Hepatic stellate cell (primary cell): ENCODE data around the gene LRRC72.
A peak's percentile ranks its signal among the peaks of the same experiment; 100 is the strongest.
"Not testable (repeated sequence)": the region's sequence is repeated elsewhere in the genome, so short reads cannot be mapped to it uniquely, and the experiment has no call there.

ENCODE experiments used
- DNase-seq: peaks from one replicate; pipeline ENCODE4 v3.0.0; 2011; ENCODE audit warnings: low spot score

LRRC72 gene

GRCh38 chr7:16528520-16528919 is 1.9 kb downstream of the LRRC72 start:
- peak; percentile 9 for DNase-seq

GRCh38 chr7:16529697-16530096 is 3.1 kb downstream of the LRRC72 start:
- no peak for DNase-seq

DNA sequence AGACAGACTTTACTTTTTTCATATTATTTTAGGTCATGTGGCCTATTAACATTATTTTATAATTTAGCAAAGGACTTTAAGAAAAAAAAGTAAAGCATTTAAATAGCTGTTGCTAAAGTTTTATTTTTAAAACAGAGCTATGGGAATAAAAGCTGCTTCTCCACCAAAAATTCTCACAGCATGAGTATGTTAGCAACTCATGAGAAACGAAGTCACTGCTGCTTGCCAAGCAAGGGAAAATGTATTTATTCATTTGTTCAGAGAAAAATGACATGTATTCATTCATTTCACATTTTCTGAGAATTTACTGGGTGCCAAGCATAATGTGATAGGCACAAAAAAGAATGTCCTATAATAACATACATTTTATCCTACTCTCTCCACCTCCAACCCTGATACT is 5.1 kb downstream of the LRRC72 start:
- peak; percentile 14 for DNase-seq

GRCh38 chr7:16532272-16532671 is 5.6 kb downstream of the LRRC72 start:
- DNase-seq, result no peak

DNA sequence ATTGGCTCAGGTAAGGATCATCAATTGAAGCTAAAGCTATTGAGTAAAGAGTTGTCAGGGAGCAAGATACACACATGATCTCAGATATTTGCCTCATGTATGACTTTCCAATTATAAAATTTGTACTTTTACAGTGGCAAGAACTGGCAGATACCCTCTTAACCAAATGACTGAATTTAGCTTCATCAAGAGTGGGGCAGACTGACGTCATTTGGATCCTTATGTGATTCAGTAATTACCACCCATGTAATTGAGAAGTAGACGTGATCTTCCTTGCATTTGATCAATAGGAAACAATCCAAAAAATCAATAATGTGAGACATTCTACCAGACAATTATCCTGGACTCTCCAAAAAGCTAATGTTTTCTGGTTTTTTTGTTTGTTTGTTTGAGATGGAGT is 8.9 kb downstream of the LRRC72 start:
- DNase-seq, result no peak

- DNase-seq, result not testable (repeated sequence)
Observed at GRCh38 chr7:16540559-16540958, 13.9 kb downstream of the LRRC72 start.

GRCh38 chr7:16542401-16542800 is 15.8 kb downstream of the LRRC72 start:
- no peak for DNase-seq

GRCh38 chr7:16543456-16543855 is 16.8 kb downstream of the LRRC72 start:
- DNase-seq, result no peak

GRCh38 chr7:16546921-16547505 is 20.4 kb downstream of the LRRC72 start:
- no peak for DNase-seq

DNA sequence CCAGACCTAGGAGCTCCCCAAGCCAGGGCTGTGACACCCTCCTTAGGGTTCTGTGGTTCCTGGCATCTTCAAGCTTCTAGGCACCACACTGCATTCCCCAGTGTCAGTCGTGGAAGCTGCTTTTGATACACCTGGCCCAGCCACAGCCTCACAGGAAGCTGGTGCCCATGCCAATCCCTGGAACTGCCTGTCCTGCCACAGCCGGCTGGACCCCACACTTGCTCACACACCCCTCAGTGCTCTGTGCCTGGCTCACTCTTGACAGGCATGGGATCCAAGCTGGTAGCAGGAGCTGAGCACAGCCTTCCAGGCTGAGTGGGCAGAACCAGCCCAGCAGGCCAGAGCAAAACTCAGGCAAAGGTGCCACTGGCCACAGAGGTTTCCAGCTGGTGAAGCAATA is 21.8 kb downstream of the LRRC72 start:
- DNase-seq, result no peak

GRCh38 chr7:16550671-16551070 is 24.0 kb downstream of the LRRC72 start:
- DNase-seq, result no peak

GRCh38 chr7:16554518-16555236 is 28.1 kb downstream of the LRRC72 start:
- no peak for DNase-seq

DNA sequence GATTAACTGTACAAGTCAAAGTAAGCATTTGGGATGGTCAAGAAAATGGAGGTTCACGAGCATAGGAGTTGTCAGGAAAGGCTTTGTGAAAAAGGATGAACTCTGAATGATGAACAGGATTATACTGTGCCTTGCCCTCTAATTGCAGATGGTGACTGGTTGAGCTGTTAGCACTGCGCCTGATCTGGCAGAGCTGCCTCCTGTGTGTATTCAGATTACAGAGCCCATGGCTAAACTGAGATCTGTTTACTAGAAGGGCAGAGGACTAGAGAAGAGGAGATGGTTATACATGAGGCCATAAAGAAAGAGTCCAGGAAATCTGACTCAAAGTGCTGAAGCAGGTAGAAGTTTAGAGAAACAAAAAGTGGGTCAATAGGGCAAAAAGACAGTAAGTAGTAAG is 29.7 kb downstream of the LRRC72 start:
- no peak for DNase-seq

- no peak for DNase-seq
Observed at GRCh38 chr7:16558761-16559302, 32.2 kb downstream of the LRRC72 start.

DNA sequence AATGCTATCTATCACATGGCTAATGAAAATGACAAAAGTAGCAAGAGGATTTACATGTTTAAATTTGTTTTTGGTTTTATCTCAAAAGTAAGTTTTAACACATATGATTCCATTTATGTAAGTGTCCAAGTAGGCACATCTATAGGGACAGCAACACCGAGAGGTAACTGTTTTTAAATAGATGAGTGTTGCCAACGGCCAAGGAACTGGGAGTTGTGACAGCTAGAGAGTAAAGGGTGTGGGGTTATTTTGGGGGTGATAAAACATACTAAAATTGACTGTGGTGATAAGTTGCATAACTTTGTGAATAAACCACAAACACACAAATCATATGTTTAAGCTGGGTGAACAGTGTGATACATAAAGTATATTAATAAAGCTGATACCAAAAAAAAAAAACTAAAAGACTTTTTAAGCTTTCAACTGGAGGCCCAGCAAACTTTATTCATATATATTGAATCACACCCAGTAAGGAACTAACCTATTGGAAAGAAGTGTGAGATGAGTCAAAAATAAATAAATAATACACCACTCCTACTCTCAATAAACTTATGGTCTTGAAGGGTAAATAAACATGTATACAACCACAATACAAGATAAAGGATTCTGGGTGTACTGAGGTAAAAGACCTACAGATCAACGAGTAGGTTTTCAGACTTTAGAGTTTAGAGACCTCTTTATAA is 33.0 kb downstream of the LRRC72 start:
- no peak for DNase-seq

GRCh38 chr7:16561943-16562342 is 35.3 kb downstream of the LRRC72 start:
- no peak for DNase-seq

GRCh38 chr7:16562456-16563220 is 36.0 kb downstream of the LRRC72 start:
- no peak for DNase-seq

DNA sequence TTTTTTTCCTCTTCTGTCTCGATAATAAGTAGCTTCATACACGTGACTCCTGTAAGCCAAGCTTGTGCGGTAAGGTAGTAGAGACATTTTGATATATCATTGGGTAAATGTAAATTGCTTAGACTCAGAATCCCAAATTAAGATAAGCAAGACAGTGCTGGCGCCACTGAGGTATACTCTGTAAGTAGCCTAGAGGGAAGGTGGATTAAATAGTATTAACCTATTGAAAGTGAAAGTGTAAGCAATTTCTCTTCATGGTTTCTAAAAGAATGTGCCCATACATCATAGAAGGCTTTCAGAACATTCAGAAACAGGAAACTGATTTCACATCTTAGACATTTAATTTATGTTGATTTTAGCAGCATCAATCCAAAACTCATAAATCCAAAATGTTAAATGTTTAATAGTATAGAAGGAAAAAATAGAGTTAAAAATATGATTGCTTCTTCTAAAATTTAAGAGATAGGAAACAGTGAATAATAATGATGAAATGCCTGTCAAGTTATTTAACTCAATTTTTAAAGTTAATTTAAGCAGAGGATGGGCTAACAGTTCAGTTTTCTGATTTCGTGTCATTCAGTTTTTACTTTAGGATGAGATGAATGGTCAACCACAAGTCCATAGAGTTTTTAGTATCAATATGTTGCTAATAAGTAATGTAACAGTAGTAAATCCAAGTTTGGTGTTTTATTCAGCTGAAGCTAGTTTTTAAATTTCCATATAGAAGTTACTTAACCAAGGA is 36.8 kb downstream of the LRRC72 start:
- DNase-seq, result peak; percentile 7

DNA sequence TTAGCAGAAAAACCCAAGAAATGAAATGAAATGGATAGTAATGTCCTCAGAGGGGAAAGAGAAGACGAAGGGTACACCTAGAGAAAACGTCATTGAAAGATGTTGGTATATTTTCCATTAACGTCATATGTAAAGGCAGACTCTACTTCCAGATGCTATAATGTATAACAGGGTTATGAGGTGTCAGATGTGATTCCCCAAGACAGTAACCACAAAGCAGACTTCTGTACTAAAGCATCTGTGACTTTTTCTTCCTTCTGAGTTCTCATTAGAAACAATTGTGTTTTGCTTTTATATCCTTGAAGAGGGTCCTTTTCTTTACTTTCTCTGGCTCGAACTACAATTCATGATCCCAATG is 37.4 kb downstream of the LRRC72 start:
- DNase-seq, result no peak

DNA sequence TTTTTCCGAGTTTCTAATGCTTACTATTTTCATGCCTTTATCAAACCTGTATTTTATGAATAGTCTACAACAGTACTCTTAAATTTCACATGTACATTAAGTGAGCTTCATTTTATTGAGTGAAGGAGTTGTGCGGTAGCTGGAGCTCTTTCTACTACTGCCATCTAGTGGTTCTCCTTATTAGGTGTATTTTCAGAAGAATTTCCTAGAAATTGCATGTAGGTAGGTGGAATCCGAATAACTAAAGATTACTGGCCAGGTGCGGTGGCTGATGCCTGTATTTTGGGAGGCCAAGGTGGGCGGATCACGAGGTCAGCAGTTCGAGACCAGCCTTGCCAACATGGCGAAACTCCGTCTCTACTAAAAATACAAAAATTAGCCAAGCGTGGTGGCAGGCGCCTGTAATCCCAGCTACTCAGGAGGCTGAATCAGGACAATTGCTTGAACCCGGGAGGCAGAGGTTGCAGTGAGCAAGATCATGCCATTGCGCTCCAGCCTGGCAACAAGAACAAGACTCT is 38.3 kb downstream of the LRRC72 start:
- DNase-seq, result peak; percentile 42

- no peak for DNase-seq
Observed at GRCh38 chr7:16571941-16572340, 45.3 kb downstream of the LRRC72 start.

DNA sequence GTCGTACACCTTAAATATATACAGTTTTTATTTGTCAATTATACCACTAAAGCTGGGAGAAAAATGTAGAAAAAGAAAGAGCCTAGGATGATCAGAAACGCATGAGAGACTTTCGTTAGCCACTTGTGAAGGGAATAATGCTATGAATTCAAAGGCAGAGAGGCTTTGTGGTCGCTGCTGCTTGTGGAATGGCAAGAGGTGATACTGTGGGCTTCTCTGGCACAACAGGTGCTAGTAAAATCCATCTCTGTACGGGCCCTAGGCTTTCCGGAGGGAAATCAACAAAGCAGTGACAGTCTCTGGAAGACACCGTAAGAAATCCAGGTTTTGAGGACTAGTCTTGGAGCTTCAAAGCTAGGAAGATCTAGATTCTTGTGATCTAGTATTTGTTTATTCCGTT is 52.6 kb downstream of the LRRC72 start:
- no peak for DNase-seq
